ENCODE results near the gene INSIG2. TPM values are rescaled to one million over a fixed set of nuclear protein-coding genes. Genes with fewer than 3 reads are reported as not detected.

Gene INSIG2
- total and polyA plus RNA-seq, 4 donors, result 16.4 to 40.6 (median 22.9) TPM

DNA sequence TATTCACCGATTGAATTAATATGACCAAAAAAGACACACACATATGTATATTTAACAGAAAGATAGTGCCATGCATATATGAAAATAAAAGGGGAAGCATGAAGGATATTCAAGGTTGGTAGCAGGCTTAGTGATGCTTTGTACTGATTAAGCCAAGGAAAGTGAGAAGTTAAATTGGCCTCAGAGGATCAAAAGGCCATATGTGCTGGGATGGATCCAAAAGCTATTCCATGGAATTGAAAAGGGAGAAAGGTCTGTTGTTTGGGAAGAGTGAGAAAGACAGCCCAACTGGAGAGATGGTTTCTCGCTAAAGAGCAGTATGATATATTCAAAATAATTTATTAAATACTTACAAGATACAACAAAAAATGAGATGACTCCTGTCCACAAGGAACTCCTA, 65.9 kb downstream of the INSIG2 start:
- DNase-seq, result no peak
- TF ChIP-seq, protein P1, sequence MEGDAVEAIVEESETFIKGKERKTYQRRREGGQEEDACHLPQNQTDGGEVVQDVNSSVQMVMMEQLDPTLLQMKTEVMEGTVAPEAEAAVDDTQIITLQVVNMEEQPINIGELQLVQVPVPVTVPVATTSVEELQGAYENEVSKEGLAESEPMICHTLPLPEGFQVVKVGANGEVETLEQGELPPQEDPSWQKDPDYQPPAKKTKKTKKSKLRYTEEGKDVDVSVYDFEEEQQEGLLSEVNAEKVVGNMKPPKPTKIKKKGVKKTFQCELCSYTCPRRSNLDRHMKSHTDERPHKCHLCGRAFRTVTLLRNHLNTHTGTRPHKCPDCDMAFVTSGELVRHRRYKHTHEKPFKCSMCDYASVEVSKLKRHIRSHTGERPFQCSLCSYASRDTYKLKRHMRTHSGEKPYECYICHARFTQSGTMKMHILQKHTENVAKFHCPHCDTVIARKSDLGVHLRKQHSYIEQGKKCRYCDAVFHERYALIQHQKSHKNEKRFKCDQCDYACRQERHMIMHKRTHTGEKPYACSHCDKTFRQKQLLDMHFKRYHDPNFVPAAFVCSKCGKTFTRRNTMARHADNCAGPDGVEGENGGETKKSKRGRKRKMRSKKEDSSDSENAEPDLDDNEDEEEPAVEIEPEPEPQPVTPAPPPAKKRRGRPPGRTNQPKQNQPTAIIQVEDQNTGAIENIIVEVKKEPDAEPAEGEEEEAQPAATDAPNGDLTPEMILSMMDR (IDR thresholded peaks at IDR 0.05; ENCODE audit: control extremely low read depth, extremely low read depth), result no peak
- no peaks in the 10 kb centered on the region for H3K27me3 ChIP-seq (ENCODE audit: control insufficient read depth in 3 of 3, insufficient read depth in 3 of 3, low read length in 2 of 3)
- no peak overlapping the region for H3K4me3 ChIP-seq
- WGBS, 2 donors, result 92 to 94% methylated on average over 2 of the region's 2 CpGs
- H3K9me3 ChIP-seq (ENCODE audit: control insufficient read depth in 4 of 4, insufficient read depth in 3 of 4, low read length in 3 of 4), result peaks cover 0 to 4% (median 0%) of the 10 kb centered on the region in 4 donors
- H3K36me3 ChIP-seq (ENCODE audit: control insufficient read depth in 4 of 4, insufficient read depth in 4 of 4, low read length in 4 of 4), result no peaks in the 10 kb centered on the region
- no peak overlapping the region for H3K27ac ChIP-seq (ENCODE audit: low read depth in 1 of 2, low read length in 1 of 2)
- ATAC-seq (ENCODE audit: insufficient read depth, low FRiP score), result no peak
- H3K4me1 ChIP-seq (ENCODE audit: control insufficient read depth in 5 of 5, insufficient read depth in 5 of 5, low read length in 5 of 5), result no peaks in the 10 kb centered on the region
- no peak overlapping the region for H3K9ac ChIP-seq (ENCODE audit: insufficient read depth in 1 of 2, low read length in 2 of 2)

Other genes starting within 250 kb of the INSIG2 start
- 10 to 100 TPM; 33.3 to 45.6 TPM for gene CCDC93, start 74.4 kb upstream of the INSIG2 start, total RNA-seq
- 10 to 100 TPM in 1 of 2 donors, 1 to 10 TPM in 1; 9.6 to 15.2 TPM for gene CCDC93, start 74.4 kb upstream of the INSIG2 start, polyA plus RNA-seq